CD14-positive monocyte (primary cell): ENCODE data around the gene BIN1. TPM values are rescaled to one million over a fixed set of nuclear protein-coding genes. Genes with fewer than 3 reads are reported as not detected.

ENCODE experiments used
- DNase-seq, 3 donors: peaks; one replicate each; pipeline ENCODE4 v3.0.0-alpha.2; 2011 to 2022
- H2AFZ ChIP-seq: 2 replicates; pipeline ENCODE4 v1.6.0; 2012; ENCODE audit warnings: mild to moderate bottlenecking, low read depth, low read length, inconsistent platforms; ENCODE audit not compliant: insufficient read depth, poor library complexity, severe bottlenecking
- H3K27ac ChIP-seq, 2 donors: 1 replicate in 1 of 2; 2 replicates in 1 of 2; pipeline ENCODE4 v1.5.1; 2012 to 2013; ENCODE audit warnings: low read length in 2 of 2, control low read depth in 1 of 2, inconsistent platforms in 1 of 2, low read depth in 1 of 2, mild to moderate bottlenecking in 1 of 2
- H3K27me3 ChIP-seq, 2 donors: one replicate each; pipeline versions ENCODE4 v1.6.0 to v1.6.1; 2011 to 2013; ENCODE audit warnings: low read length in 2 of 2; ENCODE audit not compliant: control insufficient read depth in 2 of 2, insufficient read depth in 2 of 2
- H3K36me3 ChIP-seq, 2 donors: replicated peaks in 1 of 2; 1 replicate in 1 of 2; 2 replicates in 1 of 2; pipeline versions ENCODE4 v1.5.1 to v1.6.1; 2012 to 2013; ENCODE audit warnings: low read length in 2 of 2, control low read depth in 1 of 2, inconsistent platforms in 1 of 2, mild to moderate bottlenecking in 1 of 2; ENCODE audit not compliant: insufficient read depth in 2 of 2, control insufficient read depth in 1 of 2
- H3K4me1 ChIP-seq, 2 donors: 1 replicate in 1 of 2; 2 replicates in 1 of 2; pipeline versions ENCODE4 v1.5.1 to v1.6.1; 2012 to 2013; ENCODE audit warnings: low read length in 2 of 2, control low read depth in 1 of 2, inconsistent platforms in 1 of 2, mild to moderate bottlenecking in 1 of 2, moderate library complexity in 1 of 2; ENCODE audit not compliant: insufficient read depth in 2 of 2, control insufficient read depth in 1 of 2
- H3K4me2 ChIP-seq: replicated peaks from 2 replicates; pipeline ENCODE3; 2012; ENCODE audit warnings: low read length, moderate library complexity, mild to moderate bottlenecking; ENCODE audit not compliant: poor library complexity, severe bottlenecking; ENCODE audit errors: extremely low read depth
- H3K4me3 ChIP-seq, 3 experiments: fragments of 200-600 bp in 1 of 3; sonication (generic) in 1 of 3; replicated peaks in 1 of 3; 1 replicate in 2 of 3; 2 replicates in 1 of 3; pipeline ENCODE4 v1.5.1; 2011 to 2013; ENCODE audit warnings: low read length in 3 of 3, mild to moderate bottlenecking in 3 of 3, control low read depth in 2 of 3, low read depth in 2 of 3, inconsistent platforms in 1 of 3, moderate library complexity in 1 of 3
- H3K79me2 ChIP-seq: 2 replicates; pipeline ENCODE4 v1.6.0; 2012; ENCODE audit warnings: mild to moderate bottlenecking, control low read depth, inconsistent platforms, low read length, moderate library complexity; ENCODE audit not compliant: insufficient read depth
- H3K9ac ChIP-seq: 2 replicates; pipeline ENCODE4 v1.6.0; 2017; ENCODE audit warnings: low read length, mild to moderate bottlenecking; ENCODE audit not compliant: insufficient read depth, poor library complexity, severe bottlenecking
- H3K9me3 ChIP-seq, 2 donors: replicated peaks in 1 of 2; 1 replicate in 1 of 2; 2 replicates in 1 of 2; pipeline versions ENCODE4 v1.5.1 to v1.6.1; 2012 to 2013; ENCODE audit warnings: low read length in 2 of 2, control low read depth in 1 of 2; ENCODE audit not compliant: control insufficient read depth in 1 of 2, insufficient read depth in 1 of 2
- H4K20me1 ChIP-seq: 2 replicates; pipeline ENCODE4 v1.6.0; 2012; ENCODE audit warnings: mild to moderate bottlenecking, low read length, control low read depth, moderate library complexity; ENCODE audit not compliant: insufficient read depth
- H3K27ac Mint-ChIP-seq, 7 donors: one replicate each; pipeline ENCODE4 v1.8.0; 2020; ENCODE audit warnings: mild to moderate bottlenecking in 7 of 7, mixed read lengths in 7 of 7, moderate library complexity in 6 of 7, inconsistent platforms in 2 of 7
- H3K27me3 Mint-ChIP-seq, 3 donors: one replicate each; pipeline ENCODE4 v1.8.0; 2021 to 2022; ENCODE audit warnings: low read depth in 3 of 3, mild to moderate bottlenecking in 3 of 3, mixed read lengths in 3 of 3, moderate library complexity in 3 of 3, inconsistent platforms in 1 of 3
- H3K36me3 Mint-ChIP-seq, 2 donors: one replicate each; pipeline ENCODE4 v1.8.0; 2020; ENCODE audit warnings: mixed read lengths in 2 of 2, inconsistent platforms in 1 of 2, mild to moderate bottlenecking in 1 of 2
- H3K4me1 Mint-ChIP-seq: one replicate; pipeline ENCODE4 v1.8.0; 2020; ENCODE audit warnings: mild to moderate bottlenecking, mixed read lengths
- H3K4me3 Mint-ChIP-seq, 2 donors: one replicate each; pipeline ENCODE4 v1.8.0; 2020; ENCODE audit warnings: mild to moderate bottlenecking in 2 of 2, mixed read lengths in 2 of 2, moderate library complexity in 1 of 2
- H3K9me3 Mint-ChIP-seq, 7 donors: one replicate each; pipeline ENCODE4 v1.8.0; 2020 to 2022; ENCODE audit warnings: mixed read lengths in 7 of 7, mild to moderate bottlenecking in 6 of 7, moderate library complexity in 6 of 7, inconsistent platforms in 2 of 7
- CTCF ChIP-seq: fragments of 200-600 bp; IDR thresholded peaks from one replicate; pipeline ENCODE4 v1.8.0; 2022; ENCODE audit warnings: antibody characterized with exemption, mild to moderate bottlenecking
- WGBS: methylation state at CpG from one replicate; pipeline ENCODE4 v1.1.5; 2013; ENCODE audit warnings: missing lambda C conversion rate; ENCODE audit not compliant: insufficient coverage; 5-methylcytosine and 5-hydroxymethylcytosine counted together
- intact Hi-C, 2 donors: fragments of 100-400 bp; cut with micrococcal nuclease; formaldehyde crosslinking; loops; one replicate each; pipeline versions ENCODE4 v1.15.0 to v1.15.1; 2023
- polyA plus RNA-seq, 3 donors: library from polyadenylated mRNA; depleted of rRNA in 1 of 3; unstranded in 2 of 3; stranded (reverse) in 1 of 3; fragments of 300-500 nt in 2 of 3; fragments of >200 nt in 1 of 3; fragmentation: Illumina TruSeq in 2 of 3; gene quantifications; 1 replicate in 2 of 3; 2 replicates in 1 of 3; pipeline ENCODE4 v1.2.3, GENCODE V29; 2012 to 2021

BIN1 gene
- polyA plus RNA-seq, 3 donors, result 3.4 to 7.5 (median 4.1) TPM

GRCh38 chr2:127072396-127072795, 34.6 kb downstream of the BIN1 start:
- Histone ChIP-seq H3K4me3 (no peak overlapping the region), H3K36me3 (no peaks in the 10 kb centered on the region), H3K79me2 (no peaks in the 10 kb centered on the region), H3K9me3 (no peaks in the 10 kb centered on the region), H3K9ac (no peak overlapping the region), H3K27ac (no peak overlapping the region), H3K4me1 (peaks cover 7 to 9% of the 10 kb centered on the region in 2 donors), H4K20me1 (no peaks in the 10 kb centered on the region), H3K27me3 (no peaks in the 10 kb centered on the region), H2AFZ (no peak overlapping the region), H3K4me2 (no peak overlapping the region)
- intact Hi-C loops, result loop anchor here in 1 of 2 donors (5.0 to 10.0 kb wide), 2 partner anchors 35 to 222 kb away; partner anchors contain the start of genes BIN1 and ERCC3
- peaks cover 3 to 8% (median 5%) of the 10 kb centered on the region in 3 donors for H3K27me3 Mint-ChIP-seq
- no peaks in the 10 kb centered on the region for H3K9me3 Mint-ChIP-seq
- no peak overlapping the region for H3K4me3 Mint-ChIP-seq
- no peak for DNase-seq
- H3K27ac Mint-ChIP-seq, result no peak overlapping the region
- WGBS, result 100% methylated on average over 3 of the region's 9 CpGs
- TF ChIP-seq CTCF, result no peak
- H3K4me1 Mint-ChIP-seq, result peaks cover 15% of the 10 kb centered on the region
- peaks cover 8% of the 10 kb centered on the region in 2 donors for H3K36me3 Mint-ChIP-seq

- no peak overlapping the region for H3K4me2 ChIP-seq
- H2AFZ ChIP-seq, result no peak overlapping the region
- peaks cover 8% of the 10 kb centered on the region in 2 donors for H3K36me3 Mint-ChIP-seq
- intact Hi-C loops, result loop anchor here in 1 of 2 donors (5.0 to 10.0 kb wide), 2 partner anchors 35 to 223 kb away; partner anchors contain the start of genes BIN1 and ERCC3
- TF ChIP-seq CTCF, result no peak
- H3K27me3 Mint-ChIP-seq, result peaks cover 3 to 8% (median 5%) of the 10 kb centered on the region in 3 donors
- WGBS, result 94% methylated on average over 7 of the region's 9 CpGs
- H3K4me3 Mint-ChIP-seq, result no peak overlapping the region
- H3K36me3 ChIP-seq, result no peaks in the 10 kb centered on the region
- no peaks in the 10 kb centered on the region for H4K20me1 ChIP-seq
- peaks cover 18% of the 10 kb centered on the region for H3K4me1 Mint-ChIP-seq
- no peaks in the 10 kb centered on the region for H3K79me2 ChIP-seq
- no peak for DNase-seq
- no peak overlapping the region for H3K4me3 ChIP-seq
- no peaks in the 10 kb centered on the region for H3K9me3 Mint-ChIP-seq
- no peak overlapping the region for H3K27ac ChIP-seq
- no peak overlapping the region for H3K27ac Mint-ChIP-seq
- H3K27me3 ChIP-seq, result no peaks in the 10 kb centered on the region
- no peaks in the 10 kb centered on the region for H3K9me3 ChIP-seq
- no peak overlapping the region for H3K9ac ChIP-seq
- H3K4me1 ChIP-seq, result peaks cover 12 to 14% of the 10 kb centered on the region in 2 donors
Measured at GRCh38 chr2:127071901-127072328, 35.0 kb downstream of the BIN1 start.
